Measurements from ENCODE around the gene IGF2BP3. TPM values are rescaled to one million over a fixed set of nuclear protein-coding genes. Genes with fewer than 3 reads are reported as not detected.

Gene IGF2BP3
- total RNA-seq, 1 experiment from 2014 or later = 11.7 TPM

DNA sequence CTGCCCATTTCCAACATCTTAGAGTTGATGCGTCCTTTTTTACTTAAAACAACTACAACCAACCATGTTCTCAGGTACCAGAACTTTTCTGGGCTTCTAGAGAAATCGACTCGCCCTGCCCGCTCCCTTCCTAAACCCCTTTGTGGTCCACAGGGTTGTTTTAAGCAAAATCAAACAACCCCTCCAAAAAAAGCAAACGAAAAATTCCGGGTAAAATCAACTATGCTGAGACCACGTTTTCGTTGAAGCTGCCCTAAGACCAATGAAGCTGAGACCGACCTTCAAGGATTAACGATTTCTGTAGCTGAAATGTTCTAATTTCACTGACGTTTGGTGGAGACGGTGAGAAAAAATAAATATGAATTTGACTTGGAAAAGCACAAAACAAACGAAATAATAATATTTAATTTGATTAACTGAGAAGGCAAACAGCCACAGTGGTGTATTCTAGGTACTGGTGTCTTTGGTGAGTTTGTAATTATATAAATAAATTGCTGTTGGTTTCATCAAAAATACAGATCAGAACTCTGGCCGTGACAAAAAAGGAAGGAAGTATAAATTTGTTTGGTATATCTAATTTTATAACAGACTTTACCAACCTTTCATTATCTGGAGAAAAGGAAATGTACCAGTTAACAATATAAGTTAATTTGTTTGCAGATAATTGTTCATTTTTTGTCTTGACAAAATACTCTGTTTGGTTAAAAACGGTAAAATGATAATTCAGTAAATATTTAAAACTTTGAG is 4.7 kb upstream of the IGF2BP3 start:
- no peak for TF ChIP-seq EZH2 (IDR thresholded peaks at IDR 0.05; ENCODE audit: low read length, unreplicated experiment)
- TF ChIP-seq, protein P1, sequence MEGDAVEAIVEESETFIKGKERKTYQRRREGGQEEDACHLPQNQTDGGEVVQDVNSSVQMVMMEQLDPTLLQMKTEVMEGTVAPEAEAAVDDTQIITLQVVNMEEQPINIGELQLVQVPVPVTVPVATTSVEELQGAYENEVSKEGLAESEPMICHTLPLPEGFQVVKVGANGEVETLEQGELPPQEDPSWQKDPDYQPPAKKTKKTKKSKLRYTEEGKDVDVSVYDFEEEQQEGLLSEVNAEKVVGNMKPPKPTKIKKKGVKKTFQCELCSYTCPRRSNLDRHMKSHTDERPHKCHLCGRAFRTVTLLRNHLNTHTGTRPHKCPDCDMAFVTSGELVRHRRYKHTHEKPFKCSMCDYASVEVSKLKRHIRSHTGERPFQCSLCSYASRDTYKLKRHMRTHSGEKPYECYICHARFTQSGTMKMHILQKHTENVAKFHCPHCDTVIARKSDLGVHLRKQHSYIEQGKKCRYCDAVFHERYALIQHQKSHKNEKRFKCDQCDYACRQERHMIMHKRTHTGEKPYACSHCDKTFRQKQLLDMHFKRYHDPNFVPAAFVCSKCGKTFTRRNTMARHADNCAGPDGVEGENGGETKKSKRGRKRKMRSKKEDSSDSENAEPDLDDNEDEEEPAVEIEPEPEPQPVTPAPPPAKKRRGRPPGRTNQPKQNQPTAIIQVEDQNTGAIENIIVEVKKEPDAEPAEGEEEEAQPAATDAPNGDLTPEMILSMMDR (conservative IDR thresholded peaks at IDR 0.05; ENCODE audit: low read depth, low read length) = no peak
- TF ChIP-seq EZH2phosphoT487 (IDR thresholded peaks at IDR 0.05; ENCODE audit: borderline replicate concordance, low read length) = no peak
- H3K9me3 ChIP-seq (ENCODE audit: low read length) = no peaks in the 10 kb centered on the region
- POLR2A ChIA-PET (ENCODE audit: unreplicated experiment) = no interaction called here
- peak; percentile 16 for DNase-seq
- H3K9me2 ChIP-seq (replicated peaks; ENCODE audit: low read length) = no peaks in the 10 kb centered on the region
- H3F3A ChIP-seq (ENCODE audit: low read length, unreplicated experiment) = no peaks in the 10 kb centered on the region
- H3K4me1 ChIP-seq (ENCODE audit: insufficient read depth, low read length) = peaks cover 14% of the 10 kb centered on the region
- H3K27me3 ChIP-seq (ENCODE audit: low read length) = peaks cover 24% of the 10 kb centered on the region; the same call in 1 of the 2 replicates
- peaks cover 17% of the 10 kb centered on the region for H3K79me2 ChIP-seq (ENCODE audit: low read length)
- H3K4me2 ChIP-seq (ENCODE audit: low read length) = peak overlapping the region; percentile 70
- peak overlapping the region; percentile 39 for H3K27ac ChIP-seq (ENCODE audit: low read length)
- no peaks in the 10 kb centered on the region for H3K36me3 ChIP-seq (ENCODE audit: low read depth, low read length)
- peak overlapping the region; percentile 71 for H2AFZ ChIP-seq (ENCODE audit: low read length)
- ATAC-seq = no peak
- CTCF ChIA-PET = no interaction called here
- intact Hi-C loops (cut with micrococcal nuclease) = no loop called here
- no TSS peak for BruUV-seq (replicated peaks)
- peak overlapping the region; percentile 63 for H3K4me3 ChIP-seq (ENCODE audit: low read length)
- peak overlapping the region; percentile 62 for H3K9ac ChIP-seq (ENCODE audit: low read length)
- H4K20me1 ChIP-seq (ENCODE audit: low read length) = no peaks in the 10 kb centered on the region

DNA sequence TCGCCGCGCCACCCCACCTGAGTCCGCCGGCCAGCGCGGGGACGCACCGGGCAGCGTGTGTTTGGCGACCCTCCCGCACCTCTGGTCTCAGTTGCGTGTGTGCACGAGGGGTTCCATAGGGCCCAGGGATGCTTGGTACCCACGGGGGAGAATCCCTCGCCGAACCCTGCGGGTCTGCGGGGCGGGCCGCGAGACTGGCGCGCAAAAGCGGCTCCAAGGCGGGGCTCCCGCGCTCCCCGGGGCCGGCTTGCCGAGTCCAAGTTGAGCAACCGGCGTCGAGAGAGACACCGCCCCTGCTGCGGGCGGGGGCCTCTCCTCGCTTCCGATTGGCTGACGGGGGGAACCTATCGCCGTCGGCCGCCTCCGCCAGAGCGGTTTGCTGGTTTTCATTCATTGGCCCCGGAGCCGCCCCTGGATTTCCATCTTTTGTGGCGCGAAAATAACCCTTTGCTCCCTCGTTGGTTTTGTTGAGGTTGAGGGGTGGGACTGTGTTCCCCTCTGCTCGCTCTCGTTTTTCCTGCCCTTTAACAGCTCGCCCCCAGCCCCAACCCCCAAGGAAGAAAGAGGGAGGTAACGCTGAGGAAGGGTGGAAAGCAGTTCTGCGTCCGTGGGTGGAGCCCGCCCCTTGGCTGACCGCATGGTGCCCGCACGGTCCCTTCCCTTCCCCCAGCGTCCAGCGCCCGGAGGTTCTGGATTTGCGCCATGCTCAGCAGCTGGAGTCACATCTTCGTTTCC is 4.0 kb upstream of the IGF2BP3 start:
- Histone ChIP-seq H3K9ac (ENCODE audit: low read length) (peak overlapping the region; percentile 62), H3K4me2 (ENCODE audit: low read length) (peak overlapping the region; percentile 70), H3K27ac (ENCODE audit: low read length) (peak overlapping the region; percentile 39), H3K9me2 (replicated peaks; ENCODE audit: low read length) (no peaks in the 10 kb centered on the region), H3K4me1 (ENCODE audit: insufficient read depth, low read length) (peaks cover 17% of the 10 kb centered on the region), H3F3A (ENCODE audit: low read length, unreplicated experiment) (no peaks in the 10 kb centered on the region), H3K27me3 (ENCODE audit: low read length) (peaks cover 24% of the 10 kb centered on the region; the same call in 1 of the 2 replicates), H3K36me3 (ENCODE audit: low read depth, low read length) (no peaks in the 10 kb centered on the region), H3K4me3 (ENCODE audit: low read length) (peak overlapping the region; percentile 63), H3K9me3 (ENCODE audit: low read length) (no peaks in the 10 kb centered on the region), H3K79me2 (ENCODE audit: low read length) (peaks cover 17% of the 10 kb centered on the region), H2AFZ (ENCODE audit: low read length) (peak overlapping the region; percentile 71), H4K20me1 (ENCODE audit: low read length) (no peaks in the 10 kb centered on the region)
- ATAC-seq (peak; percentile 27), DNase-seq (peak; percentile 42)
- POLR2A ChIA-PET (ENCODE audit: unreplicated experiment) = no interaction called here
- no TSS peak for BruUV-seq (replicated peaks)
- CTCF ChIA-PET = no interaction called here
- intact Hi-C loops (cut with micrococcal nuclease) = no loop called here
- TF ChIP-seq, protein P1 (conservative IDR thresholded peaks at IDR 0.05; ENCODE audit: low read depth, low read length) = no peak
- TF ChIP-seq EZH2phosphoT487 (IDR thresholded peaks at IDR 0.05; ENCODE audit: borderline replicate concordance, low read length) = no peak
- TF ChIP-seq EZH2 (IDR thresholded peaks at IDR 0.05; ENCODE audit: low read length, unreplicated experiment) = no peak

DNA sequence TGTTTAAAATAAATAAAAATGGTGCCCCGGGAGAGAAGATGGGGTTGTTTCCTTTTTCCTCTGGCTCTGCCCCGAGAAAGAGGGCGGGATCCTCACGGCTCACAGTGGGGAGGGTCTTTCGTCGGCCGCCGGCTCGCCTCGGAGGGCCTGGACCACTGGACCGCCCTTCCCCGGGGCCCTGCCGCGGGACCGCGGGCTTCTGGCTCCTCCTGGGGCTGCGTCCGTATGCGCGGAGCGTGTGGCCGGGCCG is 3.5 kb upstream of the IGF2BP3 start:
- Histone ChIP-seq H4K20me1 (ENCODE audit: low read length) (no peaks in the 10 kb centered on the region), H3K9me3 (ENCODE audit: low read length) (no peaks in the 10 kb centered on the region), H2AFZ (ENCODE audit: low read length) (no peak overlapping the region), H3K4me2 (ENCODE audit: low read length) (no peak overlapping the region), H3K36me3 (ENCODE audit: low read depth, low read length) (no peaks in the 10 kb centered on the region), H3K79me2 (ENCODE audit: low read length) (peaks cover 19% of the 10 kb centered on the region), H3K9me2 (replicated peaks; ENCODE audit: low read length) (no peaks in the 10 kb centered on the region), H3K4me1 (ENCODE audit: insufficient read depth, low read length) (peaks cover 19% of the 10 kb centered on the region), H3K9ac (ENCODE audit: low read length) (no peak overlapping the region), H3K27ac (ENCODE audit: low read length) (no peak overlapping the region), H3K4me3 (ENCODE audit: low read length) (no peak overlapping the region), H3K27me3 (ENCODE audit: low read length) (peaks cover 24% of the 10 kb centered on the region; the same call in 1 of the 2 replicates), H3F3A (ENCODE audit: low read length, unreplicated experiment) (no peaks in the 10 kb centered on the region)
- POLR2A ChIA-PET (ENCODE audit: unreplicated experiment) = no interaction called here
- intact Hi-C loops (cut with micrococcal nuclease) = no loop called here
- TF ChIP-seq, protein P1 (conservative IDR thresholded peaks at IDR 0.05; ENCODE audit: low read depth, low read length) = no peak
- TF ChIP-seq EZH2 (IDR thresholded peaks at IDR 0.05; ENCODE audit: low read length, unreplicated experiment) (no peak), EZH2phosphoT487 (IDR thresholded peaks at IDR 0.05; ENCODE audit: borderline replicate concordance, low read length) (no peak)
- DNase-seq (no peak), ATAC-seq (no peak)
- BruUV-seq (replicated peaks) = no TSS peak
- CTCF ChIA-PET = no interaction called here
